GM18520 (cell line): Measurements from ENCODE around the gene KATNAL2.
"Not testable (repeated sequence)": the region's sequence is repeated elsewhere in the genome, so short reads cannot be mapped to it uniquely, and the experiment has no call there.

Experiments used
- ATAC-seq: cut with Tn5 transposase; IDR thresholded peaks from one replicate; pipeline ENCODE4 v1.9.1; 2021; ENCODE audit not compliant: unreplicated experiment

KATNAL2 gene

GRCh38 chr18:47030887-47031286 lies 113.5 kb downstream of the KATNAL2 start:
- ATAC-seq = not testable (repeated sequence)

DNA sequence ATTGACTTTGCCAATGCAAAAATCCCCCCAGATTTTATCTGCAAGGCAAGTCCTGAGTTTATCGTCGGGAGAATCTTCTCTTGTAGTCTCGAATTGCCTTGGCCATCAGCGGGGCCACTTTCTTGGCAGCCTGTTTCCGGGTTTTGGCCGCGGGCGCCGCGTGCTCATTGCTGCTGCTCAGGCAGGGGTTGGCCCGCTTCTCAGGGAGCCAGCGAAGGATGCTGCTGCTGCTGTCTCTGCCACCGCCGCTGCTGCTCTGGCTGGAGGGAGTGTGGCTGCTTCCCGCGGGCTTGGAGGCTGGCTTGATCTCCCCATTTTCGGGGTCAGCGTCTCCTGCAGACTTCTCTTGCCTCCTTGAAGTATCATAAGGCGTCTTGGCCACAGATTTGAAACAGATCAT lies 115.5 kb downstream of the KATNAL2 start:
- ATAC-seq = no peak

DNA sequence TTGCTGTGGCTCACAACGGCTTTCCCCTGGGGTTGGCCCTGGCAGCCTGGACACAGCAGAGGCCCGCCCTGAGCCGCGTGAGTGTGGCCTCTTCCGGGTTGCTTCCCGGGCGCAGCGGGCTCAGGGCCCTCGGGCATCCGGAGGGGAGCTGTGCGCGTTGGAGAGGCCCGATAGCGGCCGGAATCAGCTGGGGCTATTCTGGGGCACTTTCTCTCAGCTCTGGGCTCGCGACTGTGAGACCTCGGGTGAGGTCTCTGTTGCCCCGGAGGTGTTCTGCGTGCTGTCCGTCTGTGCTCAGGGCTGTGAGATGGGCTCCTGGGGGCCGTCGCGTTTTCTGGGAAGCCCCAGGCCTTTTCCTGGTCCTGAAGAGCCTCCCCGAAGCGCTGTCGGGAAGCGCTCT lies 117.2 kb downstream of the KATNAL2 start:
- not testable (repeated sequence) for ATAC-seq

DNA sequence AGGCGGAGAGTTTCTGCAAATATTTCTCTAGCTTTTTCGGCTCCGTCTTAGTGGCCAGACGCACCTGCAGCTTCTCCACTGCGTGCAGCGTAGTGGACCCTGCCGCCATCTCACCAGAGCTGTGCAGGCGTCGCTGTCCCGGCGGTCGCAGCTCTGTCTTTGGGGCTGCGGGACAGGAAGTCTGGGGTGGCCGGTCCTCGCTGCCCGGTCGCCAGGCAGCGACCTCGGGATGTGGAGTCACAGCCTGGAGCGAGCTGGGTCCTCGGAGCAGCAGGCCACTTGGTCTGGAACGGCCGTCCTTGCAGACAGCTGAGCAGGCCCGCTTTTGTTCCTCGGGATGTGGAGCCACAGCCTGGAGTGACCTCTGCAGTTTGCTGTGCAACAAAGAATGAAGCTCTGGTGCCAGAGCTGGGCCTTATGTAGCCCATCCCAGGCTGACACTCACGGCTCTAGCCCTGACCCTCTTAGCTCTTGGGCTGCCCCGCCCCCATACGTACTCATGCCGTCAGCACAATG lies 117.8 kb downstream of the KATNAL2 start, which contains the start of gene ELOA2:
ELOA2 (minus strand) TSS at position 466 of the 516 bp plus-strand sequence; CDS start at position 109, 357 bp downstream.
- ATAC-seq = no peak

DNA sequence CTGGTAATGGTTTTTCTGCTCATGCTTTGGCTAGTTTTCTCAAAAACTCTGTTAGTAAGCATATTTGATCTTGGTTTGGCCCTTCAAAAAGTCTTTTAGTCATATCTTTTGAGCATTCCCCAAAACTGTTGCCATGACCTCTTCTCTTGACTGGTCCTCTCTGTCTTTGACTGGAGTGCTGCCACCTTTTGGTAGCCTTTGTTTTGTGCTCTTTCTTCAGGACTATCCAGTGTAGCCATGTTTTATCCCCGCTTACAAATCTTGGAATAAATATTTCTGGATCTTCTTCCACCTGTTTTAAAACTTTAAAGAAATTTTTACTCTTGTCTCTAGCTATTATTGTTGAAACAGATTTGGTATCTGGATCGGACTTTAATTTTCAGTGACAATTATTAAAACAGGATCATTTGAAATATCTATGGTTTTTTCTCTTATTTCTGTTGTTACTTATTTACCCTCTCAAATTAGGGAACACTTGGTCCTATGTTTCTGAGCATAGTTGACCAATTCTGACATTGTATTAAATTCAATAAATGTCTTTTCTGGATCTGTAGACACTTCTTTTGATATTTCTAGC lies 119.0 kb downstream of the KATNAL2 start:
- no peak for ATAC-seq

DNA sequence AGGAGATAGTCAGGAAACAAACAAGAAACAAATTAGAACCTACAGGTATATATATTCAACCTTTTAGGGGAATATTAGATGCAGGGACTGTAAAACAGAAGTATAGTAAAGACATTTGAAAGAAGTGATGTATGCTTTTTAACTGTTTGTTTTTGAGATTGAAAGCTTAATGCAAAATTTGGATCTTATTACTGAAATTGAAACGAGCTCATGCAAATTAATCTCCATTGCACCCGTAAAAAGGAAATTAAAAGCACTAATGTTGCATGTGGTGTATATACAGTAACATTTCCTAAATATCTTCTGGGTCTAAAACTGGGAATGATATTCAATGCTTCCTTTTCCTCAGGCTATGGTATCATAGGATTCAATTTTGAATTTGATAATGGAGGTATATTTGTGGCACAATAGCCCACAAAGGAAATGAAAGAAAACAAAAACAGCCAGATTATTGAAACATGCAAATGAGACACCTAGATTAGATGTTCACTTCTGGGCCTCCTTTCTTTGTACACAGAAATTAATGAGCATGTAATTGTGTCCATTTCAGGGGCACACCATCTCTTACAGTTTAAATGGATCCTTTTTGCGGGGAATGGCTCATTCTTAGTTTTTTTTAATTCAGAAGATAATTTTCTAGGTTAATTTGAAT lies 119.7 kb downstream of the KATNAL2 start:
- no peak for ATAC-seq

- no peak for ATAC-seq
These were observed 123.6 kb downstream of the KATNAL2 start for GRCh38 chr18:47040982-47041381.

GRCh38 chr18:47050468-47050867 lies 133.1 kb downstream of the KATNAL2 start:
- ATAC-seq = no peak

GRCh38 chr18:47054369-47054768 lies 137.0 kb downstream of the KATNAL2 start:
- no peak for ATAC-seq

DNA sequence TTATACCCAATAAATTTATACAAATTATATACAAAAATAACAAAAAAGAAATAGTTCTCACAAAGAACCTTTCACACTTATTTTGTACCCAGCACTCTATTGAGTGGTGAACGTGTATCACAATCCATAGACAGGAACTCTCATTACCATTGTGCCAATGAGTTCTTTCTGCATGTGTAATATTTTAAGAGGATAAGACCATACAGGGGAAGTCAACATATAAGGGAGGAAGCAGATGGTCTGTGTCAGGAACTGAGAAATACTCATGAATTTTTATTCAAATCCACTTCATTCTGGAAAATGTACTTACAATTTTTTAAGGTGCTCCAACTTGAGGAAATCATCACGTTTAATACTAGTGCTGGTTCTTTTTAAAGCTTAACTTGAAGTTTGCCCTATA lies 145.1 kb downstream of the KATNAL2 start:
- no peak for ATAC-seq

GRCh38 chr18:47063096-47063495 lies 145.7 kb downstream of the KATNAL2 start:
- ATAC-seq = no peak

DNA sequence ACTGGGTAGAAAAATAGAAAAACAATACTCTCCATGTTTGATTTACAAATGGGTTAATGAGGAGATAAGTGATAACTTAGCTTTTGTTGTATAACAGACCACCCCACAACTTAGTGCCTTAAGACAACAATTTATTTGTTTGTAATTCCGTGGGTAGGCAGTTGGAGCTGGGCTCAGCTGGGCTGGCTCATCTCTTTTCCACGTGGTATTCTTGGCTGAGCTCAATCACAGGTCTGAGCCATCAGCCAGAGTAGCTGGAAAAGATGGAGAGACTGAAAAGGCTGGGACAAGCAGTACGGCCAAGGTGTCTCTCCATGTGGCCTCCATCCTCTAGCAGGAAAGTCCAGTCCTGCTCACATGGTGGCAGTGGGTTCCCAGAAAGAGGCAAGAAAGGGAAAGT lies 150.2 kb downstream of the KATNAL2 start:
- ATAC-seq = no peak

GRCh38 chr18:47075098-47075883 lies 157.9 kb downstream of the KATNAL2 start:
- no peak for ATAC-seq

GRCh38 chr18:47077111-47077510 lies 159.7 kb downstream of the KATNAL2 start:
- no peak for ATAC-seq

DNA sequence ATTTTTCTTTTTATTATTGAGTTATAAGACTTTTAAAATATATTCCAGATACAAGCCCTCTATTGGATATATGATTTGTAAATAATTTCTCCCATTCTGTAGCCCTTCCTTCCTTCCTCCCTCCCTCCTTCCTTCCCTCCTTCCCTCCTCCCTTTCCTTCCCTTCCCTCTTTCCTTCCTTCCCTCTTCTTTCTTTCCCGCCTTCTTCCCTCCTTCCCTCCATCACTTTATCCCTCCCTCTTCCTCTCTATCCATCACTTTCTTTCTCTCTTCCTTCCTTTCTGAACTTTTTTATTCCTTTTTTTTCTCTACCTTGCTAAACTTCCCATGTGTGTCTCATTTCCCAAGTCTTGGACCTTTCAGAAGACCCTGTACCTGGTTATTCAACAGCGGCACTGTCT lies 163.5 kb downstream of the KATNAL2 start:
- no peak for ATAC-seq

- no peak for ATAC-seq
These were observed 164.2 kb downstream of the KATNAL2 start for GRCh38 chr18:47081578-47081977.

DNA sequence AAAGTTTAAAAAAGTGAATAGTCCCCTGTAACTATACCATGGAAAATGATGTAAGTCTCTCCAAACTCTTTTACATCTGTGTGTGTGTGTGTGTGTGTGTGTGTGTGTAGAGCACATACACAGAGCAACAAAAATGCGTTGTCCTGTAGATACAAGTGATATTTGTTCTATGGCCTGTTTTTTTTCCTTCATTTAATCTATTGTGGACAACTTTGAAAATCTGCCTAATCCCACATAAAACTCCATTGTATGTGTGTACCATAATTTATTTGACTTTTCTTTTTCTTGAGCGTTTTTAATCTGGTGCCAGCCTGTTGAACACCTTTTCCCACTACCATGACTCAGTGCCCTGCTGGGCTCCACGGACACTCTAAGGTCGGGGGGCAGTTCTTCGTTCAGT lies 170.3 kb downstream of the KATNAL2 start:
- no peak for ATAC-seq

DNA sequence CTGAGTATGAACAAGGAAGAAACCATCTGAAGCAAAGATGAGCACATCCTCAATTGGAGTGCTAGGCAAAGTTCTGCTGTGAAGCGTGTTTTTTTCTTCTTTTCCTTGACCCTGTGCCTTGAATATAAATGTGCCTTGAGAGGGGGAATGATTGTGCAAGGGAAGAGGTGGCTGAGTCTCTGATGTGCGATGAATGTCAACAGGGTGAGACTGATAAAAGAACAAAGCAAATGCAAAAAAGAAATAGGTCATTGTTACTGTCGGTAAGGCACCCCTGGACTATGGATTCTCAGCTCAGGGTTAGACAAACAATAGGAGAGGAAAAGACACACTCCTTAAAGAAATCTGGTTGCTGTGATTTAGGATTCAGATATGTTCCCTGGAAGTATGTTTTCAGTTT lies 178.4 kb downstream of the KATNAL2 start:
- no peak for ATAC-seq

- ATAC-seq = no peak
These were observed 182.9 kb downstream of the KATNAL2 start for GRCh38 chr18:47100212-47100831.

DNA sequence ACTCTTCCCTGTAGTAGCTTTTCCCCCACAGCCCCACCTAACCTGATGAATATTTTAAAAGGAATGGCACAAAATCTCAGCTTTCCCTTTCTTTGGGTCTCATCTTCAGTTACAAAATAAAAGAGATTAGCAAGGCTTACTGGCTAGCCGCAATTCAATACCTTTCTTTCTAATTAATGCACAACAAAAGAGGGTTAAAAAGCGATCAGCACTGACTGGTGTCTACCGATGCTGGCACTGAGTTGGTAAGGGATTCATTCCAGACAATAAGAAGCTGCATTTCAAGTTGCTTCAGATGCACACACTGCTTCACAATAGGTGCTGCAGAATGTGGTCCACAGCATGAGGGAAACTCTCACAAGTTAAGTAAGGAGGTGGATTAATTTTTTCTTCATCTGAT lies 191.0 kb downstream of the KATNAL2 start:
- no peak for ATAC-seq

DNA sequence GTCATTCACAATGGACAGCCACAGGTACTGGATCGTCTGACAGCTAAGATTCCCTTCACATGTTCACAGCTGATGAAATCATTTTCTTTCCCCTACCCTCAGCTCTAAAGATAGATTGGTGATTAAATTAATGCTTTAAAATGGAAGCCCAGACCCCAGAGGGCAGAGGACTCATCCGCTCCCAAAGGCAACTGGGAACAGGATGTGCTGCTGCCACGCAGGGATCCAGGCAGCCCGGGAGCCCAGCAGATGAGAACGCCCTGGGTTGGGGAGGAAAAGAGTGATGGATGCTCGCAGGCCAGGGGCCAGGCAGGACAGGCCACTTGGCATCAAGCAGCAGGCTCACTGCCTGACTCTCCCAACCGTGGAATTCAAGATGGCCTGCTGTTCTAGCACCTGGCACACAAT lies 191.6 kb downstream of the KATNAL2 start:
- no peak for ATAC-seq
